ENCODE measurements around the gene MSRB3. TPM values are rescaled to one million over a fixed set of nuclear protein-coding genes. Genes with fewer than 3 reads are reported as not detected.

The MSRB3 gene
- polyA plus RNA-seq, 1 donor from 2014 or later = 0.19 TPM

DNA sequence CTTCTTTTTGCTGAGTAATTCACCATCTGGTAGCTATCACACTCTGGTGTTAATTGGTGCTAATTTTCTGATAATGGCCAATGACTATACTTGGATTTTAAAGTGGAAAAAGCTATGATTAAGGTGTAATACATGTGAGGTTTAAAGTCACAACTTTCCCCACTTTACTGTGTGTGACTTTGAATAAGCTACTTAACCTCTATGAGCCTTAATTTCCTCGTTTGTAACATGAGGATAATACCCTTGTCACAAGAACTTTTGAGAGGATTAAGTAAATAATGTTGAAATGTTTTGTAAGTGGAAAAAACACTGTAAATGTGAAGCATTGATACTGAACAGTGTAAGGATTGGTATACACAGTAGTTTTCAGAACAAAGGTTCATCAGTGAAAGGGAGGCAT is 65.3 kb downstream of the MSRB3 start:
- TF ChIP-seq SMC3 (conservative IDR thresholded peaks at IDR 0.05; ENCODE audit: poor library complexity) (no peak), EZH2 (IDR thresholded peaks at IDR 0.05; ENCODE audit: borderline replicate concordance, insufficient read depth, low read length, poor library complexity, severe bottlenecking) (no peak)
- Histone ChIP-seq H3K4me3 (ENCODE audit: low read length) (no peak overlapping the region), H3K4me2 (ENCODE audit: low read length) (no peak overlapping the region), H3F3A (ENCODE audit: insufficient read depth, low read length, poor library complexity, severe bottlenecking) (no peaks in the 10 kb centered on the region), H3K79me2 (replicated peaks; ENCODE audit: insufficient read depth, low read length) (no peaks in the 10 kb centered on the region), H3K9me3 (ENCODE audit: low read length) (no peaks in the 10 kb centered on the region), H2AFZ (ENCODE audit: low read depth, low read length) (no peak overlapping the region), H4K20me1 (ENCODE audit: insufficient read depth) (no peaks in the 10 kb centered on the region), H3K9ac (ENCODE audit: low read length) (no peak overlapping the region), H3K27ac (ENCODE audit: low read length) (no peak overlapping the region), H3K36me3 (ENCODE audit: insufficient read depth, low read length) (no peaks in the 10 kb centered on the region), H3K9me2 (ENCODE audit: insufficient read depth, low read length) (no peaks in the 10 kb centered on the region), H3K27me3 (ENCODE audit: insufficient read depth, low read depth, low read length) (no peaks in the 10 kb centered on the region)

DNA sequence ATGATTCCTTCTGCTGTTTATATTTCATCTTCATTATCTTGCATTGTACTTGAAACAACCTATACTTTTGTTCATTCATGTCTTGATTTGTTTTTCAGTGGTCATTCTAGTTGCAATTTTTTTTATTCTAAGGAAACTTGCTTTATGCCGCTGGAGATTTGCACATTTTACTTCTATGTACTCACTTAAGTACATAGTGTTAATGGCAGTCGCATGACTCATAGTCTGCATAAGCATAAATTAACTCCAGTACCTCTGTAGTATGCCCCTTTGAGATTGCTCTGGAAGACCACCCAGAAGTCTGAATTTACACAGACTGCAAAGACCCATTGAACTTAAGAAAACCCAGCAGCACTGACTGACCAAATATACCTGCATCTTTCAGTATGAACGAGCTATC is 77.0 kb downstream of the MSRB3 start:
- Histone ChIP-seq H3K27ac (ENCODE audit: low read length) (no peak overlapping the region), H3K9me3 (ENCODE audit: low read length) (no peaks in the 10 kb centered on the region), H3K9me2 (ENCODE audit: insufficient read depth, low read length) (no peaks in the 10 kb centered on the region), H3K27me3 (ENCODE audit: insufficient read depth, low read depth, low read length) (no peaks in the 10 kb centered on the region), H3K36me3 (ENCODE audit: insufficient read depth, low read length) (no peaks in the 10 kb centered on the region), H3K79me2 (replicated peaks; ENCODE audit: insufficient read depth, low read length) (no peaks in the 10 kb centered on the region), H4K20me1 (ENCODE audit: insufficient read depth) (no peaks in the 10 kb centered on the region), H3K4me2 (ENCODE audit: low read length) (no peak overlapping the region), H2AFZ (ENCODE audit: low read depth, low read length) (no peak overlapping the region), H3K9ac (ENCODE audit: low read length) (no peak overlapping the region), H3K4me3 (ENCODE audit: low read length) (no peak overlapping the region), H3F3A (ENCODE audit: insufficient read depth, low read length, poor library complexity, severe bottlenecking) (no peaks in the 10 kb centered on the region)
- TF ChIP-seq SMC3 (conservative IDR thresholded peaks at IDR 0.05; ENCODE audit: poor library complexity) = no peak
- TF ChIP-seq MXI1 (conservative IDR thresholded peaks at IDR 0.05; ENCODE audit: poor library complexity, severe bottlenecking) = no peak
- no peak for TF ChIP-seq TAF1 (IDR thresholded peaks at IDR 0.05; ENCODE audit: low read depth)
- TF ChIP-seq, protein P1, sequence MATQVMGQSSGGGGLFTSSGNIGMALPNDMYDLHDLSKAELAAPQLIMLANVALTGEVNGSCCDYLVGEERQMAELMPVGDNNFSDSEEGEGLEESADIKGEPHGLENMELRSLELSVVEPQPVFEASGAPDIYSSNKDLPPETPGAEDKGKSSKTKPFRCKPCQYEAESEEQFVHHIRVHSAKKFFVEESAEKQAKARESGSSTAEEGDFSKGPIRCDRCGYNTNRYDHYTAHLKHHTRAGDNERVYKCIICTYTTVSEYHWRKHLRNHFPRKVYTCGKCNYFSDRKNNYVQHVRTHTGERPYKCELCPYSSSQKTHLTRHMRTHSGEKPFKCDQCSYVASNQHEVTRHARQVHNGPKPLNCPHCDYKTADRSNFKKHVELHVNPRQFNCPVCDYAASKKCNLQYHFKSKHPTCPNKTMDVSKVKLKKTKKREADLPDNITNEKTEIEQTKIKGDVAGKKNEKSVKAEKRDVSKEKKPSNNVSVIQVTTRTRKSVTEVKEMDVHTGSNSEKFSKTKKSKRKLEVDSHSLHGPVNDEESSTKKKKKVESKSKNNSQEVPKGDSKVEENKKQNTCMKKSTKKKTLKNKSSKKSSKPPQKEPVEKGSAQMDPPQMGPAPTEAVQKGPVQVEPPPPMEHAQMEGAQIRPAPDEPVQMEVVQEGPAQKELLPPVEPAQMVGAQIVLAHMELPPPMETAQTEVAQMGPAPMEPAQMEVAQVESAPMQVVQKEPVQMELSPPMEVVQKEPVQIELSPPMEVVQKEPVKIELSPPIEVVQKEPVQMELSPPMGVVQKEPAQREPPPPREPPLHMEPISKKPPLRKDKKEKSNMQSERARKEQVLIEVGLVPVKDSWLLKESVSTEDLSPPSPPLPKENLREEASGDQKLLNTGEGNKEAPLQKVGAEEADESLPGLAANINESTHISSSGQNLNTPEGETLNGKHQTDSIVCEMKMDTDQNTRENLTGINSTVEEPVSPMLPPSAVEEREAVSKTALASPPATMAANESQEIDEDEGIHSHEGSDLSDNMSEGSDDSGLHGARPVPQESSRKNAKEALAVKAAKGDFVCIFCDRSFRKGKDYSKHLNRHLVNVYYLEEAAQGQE (IDR thresholded peaks at IDR 0.05; ENCODE audit: borderline replicate concordance) = no peak

DNA sequence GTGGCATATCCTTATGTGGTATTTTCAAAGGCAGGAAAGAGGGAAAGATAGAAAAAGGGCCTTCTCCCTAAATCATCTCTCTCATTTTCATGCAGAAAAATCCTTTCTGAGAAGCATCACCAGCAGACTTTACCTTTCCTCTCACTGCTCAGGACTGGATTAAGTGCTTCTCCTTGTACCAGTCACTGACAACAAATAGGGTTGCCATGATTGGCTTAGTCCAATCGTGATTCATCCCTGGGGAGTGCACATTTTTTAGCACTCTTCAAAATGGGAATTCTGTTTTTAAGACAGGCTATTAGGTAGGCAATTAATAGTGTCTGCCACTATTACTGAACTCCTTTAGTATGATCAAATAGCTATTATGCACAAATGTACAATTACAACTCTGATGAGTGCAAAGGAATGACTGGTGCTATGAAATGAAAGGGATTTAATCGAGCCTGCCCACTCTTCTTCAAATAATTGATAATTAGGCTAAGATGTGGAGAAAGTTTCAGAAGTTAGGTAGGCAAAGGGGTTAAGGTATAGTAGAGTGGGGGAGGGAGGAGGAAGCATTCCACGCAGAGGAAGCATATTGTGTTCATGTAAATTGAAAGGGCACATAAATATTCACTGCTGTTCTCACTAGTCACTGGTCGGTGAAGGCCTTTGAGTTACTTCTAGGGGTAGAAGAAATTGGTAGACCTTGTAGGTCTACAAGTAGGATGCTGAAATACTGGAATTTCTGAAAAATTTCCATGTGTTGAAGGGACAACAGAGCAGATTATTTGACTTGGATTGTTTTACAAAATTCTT is 84.0 kb downstream of the MSRB3 start:
- H3K36me3 ChIP-seq (ENCODE audit: insufficient read depth, low read length) = no peaks in the 10 kb centered on the region
- H3K4me3 ChIP-seq (ENCODE audit: low read length) = no peak overlapping the region
- no peaks in the 10 kb centered on the region for H4K20me1 ChIP-seq (ENCODE audit: insufficient read depth)
- no peaks in the 10 kb centered on the region for H3K79me2 ChIP-seq (replicated peaks; ENCODE audit: insufficient read depth, low read length)
- no peak overlapping the region for H3K27ac ChIP-seq (ENCODE audit: low read length)
- H3K9me2 ChIP-seq (ENCODE audit: insufficient read depth, low read length) = no peaks in the 10 kb centered on the region
- TF ChIP-seq EP300 (conservative IDR thresholded peaks at IDR 0.05; ENCODE audit: poor library complexity, severe bottlenecking) = no peak
- TF ChIP-seq POLR2AphosphoS5 (IDR thresholded peaks at IDR 0.05) = no peak
- TF ChIP-seq MXI1 (conservative IDR thresholded peaks at IDR 0.05; ENCODE audit: poor library complexity, severe bottlenecking) = no peak
- TF ChIP-seq, protein P1 (IDR thresholded peaks at IDR 0.05; ENCODE audit: borderline replicate concordance) = no peak
- no peak for TF ChIP-seq RAD21 (conservative IDR thresholded peaks at IDR 0.05)
- TF ChIP-seq SMC3 (conservative IDR thresholded peaks at IDR 0.05; ENCODE audit: poor library complexity) = no peak
- TF ChIP-seq, protein P2, sequence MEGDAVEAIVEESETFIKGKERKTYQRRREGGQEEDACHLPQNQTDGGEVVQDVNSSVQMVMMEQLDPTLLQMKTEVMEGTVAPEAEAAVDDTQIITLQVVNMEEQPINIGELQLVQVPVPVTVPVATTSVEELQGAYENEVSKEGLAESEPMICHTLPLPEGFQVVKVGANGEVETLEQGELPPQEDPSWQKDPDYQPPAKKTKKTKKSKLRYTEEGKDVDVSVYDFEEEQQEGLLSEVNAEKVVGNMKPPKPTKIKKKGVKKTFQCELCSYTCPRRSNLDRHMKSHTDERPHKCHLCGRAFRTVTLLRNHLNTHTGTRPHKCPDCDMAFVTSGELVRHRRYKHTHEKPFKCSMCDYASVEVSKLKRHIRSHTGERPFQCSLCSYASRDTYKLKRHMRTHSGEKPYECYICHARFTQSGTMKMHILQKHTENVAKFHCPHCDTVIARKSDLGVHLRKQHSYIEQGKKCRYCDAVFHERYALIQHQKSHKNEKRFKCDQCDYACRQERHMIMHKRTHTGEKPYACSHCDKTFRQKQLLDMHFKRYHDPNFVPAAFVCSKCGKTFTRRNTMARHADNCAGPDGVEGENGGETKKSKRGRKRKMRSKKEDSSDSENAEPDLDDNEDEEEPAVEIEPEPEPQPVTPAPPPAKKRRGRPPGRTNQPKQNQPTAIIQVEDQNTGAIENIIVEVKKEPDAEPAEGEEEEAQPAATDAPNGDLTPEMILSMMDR (IDR thresholded peaks at IDR 0.05; ENCODE audit: poor library complexity, severe bottlenecking) = no peak
- TF ChIP-seq EZH2 (IDR thresholded peaks at IDR 0.05; ENCODE audit: borderline replicate concordance, insufficient read depth, low read length, poor library complexity, severe bottlenecking) = no peak
- TF ChIP-seq TAF1 (IDR thresholded peaks at IDR 0.05; ENCODE audit: low read depth) = no peak
- no peaks in the 10 kb centered on the region for H3K27me3 ChIP-seq (ENCODE audit: insufficient read depth, low read depth, low read length)
- no peak overlapping the region for H2AFZ ChIP-seq (ENCODE audit: low read depth, low read length)
- H3K4me2 ChIP-seq (ENCODE audit: low read length) = no peak overlapping the region
- H3K9me3 ChIP-seq (ENCODE audit: low read length) = no peaks in the 10 kb centered on the region
- H3K9ac ChIP-seq (ENCODE audit: low read length) = no peak overlapping the region
- H3F3A ChIP-seq (ENCODE audit: insufficient read depth, low read length, poor library complexity, severe bottlenecking) = no peaks in the 10 kb centered on the region
